ENCODE results near the gene FASN. TPM values are rescaled to one million over a fixed set of nuclear protein-coding genes. Genes with fewer than 3 reads are reported as not detected.

FASN gene
- total and polyA plus RNA-seq, 5 experiments from 2014 or later, result 0.33 to 32.3 (median 2.4) TPM

GRCh38 chr17:82054351-82055022 is 43.5 kb downstream of the FASN start:
- POLR2A ChIA-PET, result interaction anchor here (3.7 kb wide), 1 partner anchor 11 kb away, joined by 15 read pairs; the partner anchor contains the start of gene DUS1L

DNA sequence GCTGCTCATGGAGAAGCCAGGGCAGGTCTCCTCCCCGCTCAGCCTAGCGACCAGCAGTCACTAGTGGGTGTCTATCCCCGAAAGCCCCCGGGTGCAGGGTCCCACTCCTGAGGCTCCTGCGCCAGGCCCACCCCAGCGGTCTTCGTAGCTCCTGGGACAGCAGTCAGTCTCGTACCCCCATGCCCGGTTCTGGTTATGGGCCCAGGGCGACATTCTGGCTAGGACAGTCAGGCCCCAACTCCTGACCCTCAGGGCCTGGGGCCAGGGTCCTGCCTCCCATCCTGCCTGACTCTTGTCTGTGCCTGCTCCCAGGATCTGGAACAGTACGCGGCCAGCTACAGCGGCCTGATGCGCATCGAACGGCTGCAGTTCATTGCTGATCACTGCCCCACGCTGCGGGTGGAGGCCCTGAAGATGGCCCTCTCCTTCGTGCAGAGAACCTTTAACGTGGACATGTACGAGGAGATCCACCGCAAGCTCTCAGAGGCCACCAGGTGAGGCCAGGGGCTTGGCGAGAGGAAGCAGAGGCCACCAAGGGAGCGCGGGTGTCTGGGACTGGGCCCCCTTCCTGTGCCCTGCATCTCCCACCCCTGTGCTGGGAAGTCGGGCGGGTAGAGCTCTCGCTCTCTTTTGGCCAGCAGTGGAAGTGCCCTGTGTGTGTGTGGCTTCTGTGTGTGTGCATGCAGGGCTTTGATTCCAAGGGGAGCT is 44.3 kb downstream of the FASN start:
- peak overlapping the region in 8 of 10 donors; percentile 24 to 80 (median 44) for H3K27ac Mint-ChIP-seq
- DNase-seq, result peak in 1 of 10 donors; percentile 57

More at GRCh38 chr17:82054351-82055022, 43.5 kb downstream of the FASN start:
- ATAC-seq (no peak), DNase-seq (peak in 1 of 10 donors; percentile 58)
- H3K36me3 Mint-ChIP-seq, result peaks cover 0 to 19% (median 0%) of the 10 kb centered on the region in 3 donors
- H3K27me3 Mint-ChIP-seq, result no peaks in the 10 kb centered on the region
- no peaks in the 10 kb centered on the region for H3K9me3 Mint-ChIP-seq
- peak overlapping the region in 2 of 10 donors; percentile 55 to 75 for H3K4me3 Mint-ChIP-seq
- H3K27ac Mint-ChIP-seq, result no peak overlapping the region
- H3K4me1 Mint-ChIP-seq, result peaks cover 4 to 30% (median 14%) of the 10 kb centered on the region in 4 donors

GRCh38 chr17:82053130-82053529 is 44.9 kb downstream of the FASN start:
- Mint-ChIP-seq H3K4me3 (peak overlapping the region; percentile 70 to 86 (median 79)), H3K36me3 (peaks cover 0 to 15% (median 0%) of the 10 kb centered on the region in 3 donors), H3K27me3 (no peaks in the 10 kb centered on the region), H3K4me1 (peaks cover 4 to 32% (median 14%) of the 10 kb centered on the region in 4 donors), H3K9me3 (no peaks in the 10 kb centered on the region), H3K27ac (peak overlapping the region in 9 of 10 donors; percentile 24 to 80 (median 48))
- DNase-seq (no peak), ATAC-seq (no peak)
- POLR2A ChIA-PET, result interaction anchor here (2.0 to 5.0 kb wide), 2 partner anchors 12 to 18 kb away, joined by 4 to 38 read pairs; partner anchors contain the start of gene DUS1L

More for the DNA sequence above, 44.3 kb downstream of the FASN start:
- peaks cover 0 to 18% (median 0%) of the 10 kb centered on the region in 3 donors for H3K36me3 Mint-ChIP-seq
- POLR2A ChIA-PET, result interaction anchor here (5.0 kb wide), 1 partner anchor 12 kb away, joined by 38 read pairs; the partner anchor contains the start of gene DUS1L
- no peak for ATAC-seq
- H3K9me3 Mint-ChIP-seq, result no peaks in the 10 kb centered on the region
- H3K4me1 Mint-ChIP-seq, result peaks cover 4 to 32% (median 14%) of the 10 kb centered on the region in 4 donors
- peak overlapping the region; percentile 15 to 86 (median 79) for H3K4me3 Mint-ChIP-seq
- no peaks in the 10 kb centered on the region for H3K27me3 Mint-ChIP-seq

GRCh38 chr17:82052638-82053059 is 45.4 kb downstream of the FASN start:
- POLR2A ChIA-PET, result interaction anchor here (0.8 to 5.0 kb wide), 4 partner anchors 13 to 54 kb away, joined by 3 to 38 read pairs (median 14); partner anchors contain the start of genes DCXR and DUS1L
- H3K4me1 Mint-ChIP-seq, result peaks cover 0 to 32% (median 14%) of the 10 kb centered on the region in 4 donors
- DNase-seq (no peak), ATAC-seq (no peak)
- no peaks in the 10 kb centered on the region for H3K9me3 Mint-ChIP-seq
- peaks cover 0 to 11% (median 0%) of the 10 kb centered on the region in 3 donors for H3K36me3 Mint-ChIP-seq
- peak overlapping the region; percentile 70 to 86 (median 79) for H3K4me3 Mint-ChIP-seq
- no peaks in the 10 kb centered on the region for H3K27me3 Mint-ChIP-seq
- H3K27ac Mint-ChIP-seq, result peak overlapping the region in 9 of 10 donors; percentile 18 to 87 (median 72)

- Mint-ChIP-seq H3K27me3 (no peaks in the 10 kb centered on the region), H3K4me1 (peaks cover 0 to 34% (median 17%) of the 10 kb centered on the region in 4 donors), H3K4me3 (peak within 1 kb of the TSS; percentile 78 to 91 (median 83)), H3K9me3 (no peaks in the 10 kb centered on the region), H3K27ac (peak within 1 kb of the TSS; percentile 31 to 89 (median 80)), H3K36me3 (peaks cover 0 to 14% (median 0%) of the 10 kb centered on the region in 3 donors)
- DNase-seq (peak; percentile 68 to 87 (median 80)), ATAC-seq (peak; percentile 95 to 96)
- POLR2A ChIA-PET, result interaction anchor here (0.6 to 5.0 kb wide), 9 partner anchors 10 to 443 kb away, joined by 3 to 38 read pairs (median 4); partner anchors contain the start of genes DCXR and DUS1L
These were observed 46.0 kb downstream of the FASN start, which contains the start of the genes GPS1 and RFNG for GRCh38 chr17:82051776-82052637. GPS1 (plus strand) TSS chr17:82051898; CDS start chr17:82051932, 34 bp downstream. RFNG (minus strand) TSS chr17:82051811; CDS start chr17:82051766, 45 bp downstream.

DNA sequence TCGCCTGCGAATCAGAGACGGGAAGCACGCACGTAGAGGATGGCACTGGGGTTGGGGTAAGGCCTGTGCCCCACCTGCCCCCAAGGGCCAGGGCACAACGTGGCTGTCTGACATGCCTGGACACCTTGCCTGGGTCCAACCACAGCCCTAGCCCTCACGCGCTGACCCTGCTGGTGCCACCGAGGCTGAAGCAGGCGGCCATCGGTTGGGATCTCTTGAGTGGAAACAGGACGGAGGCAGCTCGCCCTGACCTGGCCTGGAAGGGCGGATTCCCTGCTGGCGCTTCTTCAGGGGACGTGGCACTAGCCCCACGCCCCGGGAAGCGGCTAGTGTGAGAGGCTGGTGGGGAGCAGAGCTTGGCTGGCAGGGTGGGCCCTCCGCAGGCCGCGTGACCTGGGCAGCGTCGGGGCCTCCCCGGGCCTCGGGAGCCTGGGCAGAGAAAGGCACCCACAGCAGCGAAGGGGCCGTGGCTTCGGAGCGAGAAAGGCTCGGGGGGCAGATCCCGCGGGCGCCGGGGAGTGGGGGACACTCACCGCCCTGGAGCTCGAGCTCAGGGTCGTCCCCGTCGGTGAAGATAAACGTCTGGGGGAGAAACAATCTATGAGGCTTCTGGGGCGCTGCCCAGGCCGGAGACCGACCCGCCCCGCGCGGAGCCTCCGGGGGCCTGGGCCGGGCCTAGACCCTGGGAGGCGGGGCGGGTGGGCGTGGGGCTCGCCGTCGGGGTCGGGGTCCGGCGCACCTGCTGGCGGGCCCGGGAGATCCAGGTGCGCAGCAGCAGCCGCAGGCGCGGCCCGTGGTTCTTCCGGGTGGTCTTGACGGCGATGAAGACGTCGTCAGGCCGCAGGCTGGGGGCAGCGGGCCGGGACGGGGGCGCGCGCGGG is 47.0 kb downstream of the FASN start:
- POLR2A ChIA-PET, result interaction anchor here (0.6 to 5.0 kb wide), 8 partner anchors 10 to 444 kb away, joined by 3 to 38 read pairs (median 4); partner anchors contain the start of genes DCXR and DUS1L
- peaks cover 0 to 11% (median 0%) of the 10 kb centered on the region in 3 donors for H3K36me3 Mint-ChIP-seq
- DNase-seq, result peak in 1 of 10 donors; percentile 60

DNA sequence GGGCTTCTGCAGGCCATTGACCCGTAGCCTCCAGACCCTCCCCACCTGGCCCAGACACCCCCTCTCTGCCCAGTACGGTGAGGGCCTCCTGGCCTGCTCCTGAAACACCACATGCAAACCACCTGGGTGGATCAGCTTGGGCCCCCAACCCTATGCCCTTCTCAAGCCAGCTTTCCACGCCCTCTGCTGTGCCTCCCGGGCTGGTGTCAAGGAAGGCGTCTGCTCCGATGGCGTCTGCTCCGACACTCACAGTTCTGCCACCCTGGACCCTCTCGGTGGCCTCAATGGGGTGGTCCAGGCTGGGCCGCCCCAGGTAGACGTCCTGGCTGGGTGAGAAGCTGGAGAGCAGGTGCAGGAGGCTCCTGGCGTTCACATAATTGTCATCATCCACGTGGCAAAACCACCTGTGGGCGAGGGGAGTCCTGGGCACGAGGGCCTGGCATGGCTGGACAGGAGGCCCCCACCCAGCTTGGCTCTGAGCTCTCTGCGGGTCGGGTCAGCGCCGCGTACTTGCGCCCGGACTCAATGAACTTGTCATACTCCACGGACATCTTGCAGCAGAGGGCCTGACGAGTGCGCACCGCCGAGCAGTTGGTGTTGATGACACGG is 47.8 kb downstream of the FASN start:
- Mint-ChIP-seq H3K27me3 (no peaks in the 10 kb centered on the region), H3K9me3 (no peaks in the 10 kb centered on the region), H3K4me1 (peaks cover 0 to 33% (median 17%) of the 10 kb centered on the region in 4 donors), H3K27ac (peak overlapping the region in 5 of 10 donors; percentile 13 to 87 (median 38)), H3K36me3 (peaks cover 0 to 10% (median 0%) of the 10 kb centered on the region in 3 donors), H3K4me3 (peak overlapping the region; percentile 78 to 91 (median 83))
- POLR2A ChIA-PET, result interaction anchor here (0.7 to 5.0 kb wide), 6 partner anchors 12 to 243 kb away, joined by 3 to 38 read pairs (median 6); partner anchors contain the start of genes DCXR and DUS1L
- ATAC-seq, result no peak
- peak in 1 of 10 donors; percentile 44 for DNase-seq

More for the DNA sequence above, 47.0 kb downstream of the FASN start:
- peaks cover 0 to 34% (median 17%) of the 10 kb centered on the region in 4 donors for H3K4me1 Mint-ChIP-seq
- H3K27me3 Mint-ChIP-seq, result no peaks in the 10 kb centered on the region
- H3K4me3 Mint-ChIP-seq, result peak overlapping the region; percentile 78 to 91 (median 83)
- H3K27ac Mint-ChIP-seq, result peak overlapping the region in 9 of 10 donors; percentile 48 to 89 (median 75)
- ATAC-seq, result peak; percentile 28
- H3K9me3 Mint-ChIP-seq, result no peaks in the 10 kb centered on the region

DNA sequence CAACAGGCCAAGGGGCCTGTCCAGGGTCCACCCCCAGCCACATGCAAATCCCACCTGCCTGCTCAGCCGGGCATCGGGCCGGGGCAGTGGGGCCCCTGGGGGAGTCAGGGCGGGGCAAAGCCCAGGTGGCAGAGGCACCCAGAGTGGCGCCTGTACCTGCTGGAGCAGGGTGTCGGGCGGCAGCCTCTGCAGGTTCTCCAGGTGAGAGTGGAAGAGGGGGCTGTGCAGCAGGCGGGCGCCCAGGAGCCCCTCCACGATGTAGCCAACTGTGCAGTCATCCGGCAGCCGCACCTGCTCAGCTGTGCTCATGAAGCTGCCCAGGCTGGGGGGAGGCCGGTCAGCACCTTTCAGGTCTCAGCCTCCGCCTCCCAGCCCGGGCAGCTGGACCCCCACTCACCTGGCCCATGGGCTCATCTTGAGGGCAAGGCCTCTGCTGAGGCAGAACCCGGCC is 48.5 kb downstream of the FASN start:
- Mint-ChIP-seq H3K4me1 (peaks cover 0 to 27% (median 17%) of the 10 kb centered on the region in 4 donors), H3K9me3 (no peaks in the 10 kb centered on the region), H3K27ac (peak overlapping the region in 2 of 10 donors; percentile 53 to 75), H3K27me3 (no peaks in the 10 kb centered on the region), H3K36me3 (peaks cover 0 to 10% (median 0%) of the 10 kb centered on the region in 3 donors), H3K4me3 (peak overlapping the region in 2 of 10 donors; percentile 42 to 68)
- ATAC-seq, result no peak
- POLR2A ChIA-PET, result interaction anchor here (0.7 to 5.0 kb wide), 6 partner anchors 11 to 243 kb away, joined by 3 to 38 read pairs (median 6); partner anchors contain the start of genes DCXR and DUS1L
- DNase-seq, result peak in 1 of 10 donors; percentile 58

GRCh38 chr17:82049106-82049505 is 48.9 kb downstream of the FASN start:
- Mint-ChIP-seq H3K9me3 (no peaks in the 10 kb centered on the region), H3K36me3 (peaks cover 0 to 10% (median 0%) of the 10 kb centered on the region in 3 donors), H3K4me1 (peaks cover 0 to 27% (median 17%) of the 10 kb centered on the region in 4 donors), H3K4me3 (peak overlapping the region in 4 of 10 donors; percentile 42 to 68 (median 48)), H3K27me3 (no peaks in the 10 kb centered on the region), H3K27ac (peak overlapping the region in 2 of 10 donors; percentile 22 to 75)
- POLR2A ChIA-PET, result interaction anchor here (5.0 kb wide), 1 partner anchor 17 kb away, joined by 38 read pairs; the partner anchor contains the start of gene DUS1L
- no peak for ATAC-seq
- no peak for DNase-seq

- H3K27ac Mint-ChIP-seq, result peak overlapping the region in 1 of 10 donors; percentile 11
- ATAC-seq (no peak), DNase-seq (no peak)
- H3K4me3 Mint-ChIP-seq, result peak overlapping the region in 4 of 10 donors; percentile 45 to 73 (median 48)
- H3K27me3 Mint-ChIP-seq, result no peaks in the 10 kb centered on the region
- H3K4me1 Mint-ChIP-seq, result peaks cover 0 to 24% (median 17%) of the 10 kb centered on the region in 4 donors
- no peaks in the 10 kb centered on the region for H3K9me3 Mint-ChIP-seq
- POLR2A ChIA-PET, result no interaction called here
- peaks cover 0 to 10% (median 0%) of the 10 kb centered on the region in 3 donors for H3K36me3 Mint-ChIP-seq
These were observed 49.5 kb downstream of the FASN start for GRCh38 chr17:82048571-82048971.
